Calu3 (cell line): Measurements from ENCODE around the gene RAF1. TPM values are rescaled to one million over a fixed set of nuclear protein-coding genes. Genes with fewer than 3 reads are reported as not detected.

ENCODE experiments used
- BruUV-seq: library from RNA; stranded (reverse); fragments of 400-500 nt; replicated peaks from 2 replicates; lab custom pipeline; 2021; lab: Mats Ljungman, UMichigan
- CTCF ChIA-PET: fragments of 300-600 bp; sonication (Branson Sonifier 250); formaldehyde crosslinking; loops from one replicate; lab custom pipeline; 2022; ENCODE audit warnings: antibody characterized with exemption; lab: Charles Lee
- DNase-seq: peaks from one replicate; pipeline ENCODE4 v3.0.0; 2022
- H3K27ac Mint-ChIP-seq: one replicate; pipeline ENCODE4 v1.8.0; 2022; ENCODE audit warnings: mixed read lengths; ENCODE audit not compliant: unreplicated experiment
- H3K27me3 Mint-ChIP-seq: one replicate; pipeline ENCODE4 v1.8.0; 2022; ENCODE audit warnings: mixed read lengths; ENCODE audit not compliant: unreplicated experiment
- H3K36me3 Mint-ChIP-seq: one replicate; pipeline ENCODE4 v1.8.0; 2022; ENCODE audit warnings: mild to moderate bottlenecking, moderate library complexity, mixed read lengths; ENCODE audit not compliant: insufficient read depth, unreplicated experiment
- H3K4me1 Mint-ChIP-seq: one replicate; pipeline ENCODE4 v1.8.0; 2022; ENCODE audit warnings: mild to moderate bottlenecking, low read depth, mixed read lengths; ENCODE audit not compliant: unreplicated experiment
- H3K4me3 Mint-ChIP-seq: one replicate; pipeline ENCODE4 v1.8.0; 2022; ENCODE audit warnings: mild to moderate bottlenecking, low read depth, moderate library complexity, mixed read lengths; ENCODE audit not compliant: unreplicated experiment
- H3K9me3 Mint-ChIP-seq: one replicate; pipeline ENCODE4 v1.8.0; 2022; ENCODE audit warnings: low read depth, mixed read lengths; ENCODE audit not compliant: unreplicated experiment
- intact Hi-C: fragments of 100-400 bp; cut with micrococcal nuclease; formaldehyde crosslinking; loops from one replicate; pipeline ENCODE4 v1.10.0; 2022; ENCODE audit not compliant: unreplicated experiment
- total RNA-seq: library from RNA; stranded (reverse); gene quantifications from 2 replicates; pipeline ENCODE4 v1.2.3, GENCODE V29; 2022
- TF ChIP-seq, protein P1 (sequence below): fragments of 200-600 bp; IDR thresholded peaks from one replicate; pipeline ENCODE4 v1.8.0; 2022; ENCODE audit warnings: antibody characterized with exemption; ENCODE audit not compliant: unreplicated experiment

Gene RAF1
- total RNA-seq, 1 experiment from 2014 or later, result 69.3 TPM

DNA sequence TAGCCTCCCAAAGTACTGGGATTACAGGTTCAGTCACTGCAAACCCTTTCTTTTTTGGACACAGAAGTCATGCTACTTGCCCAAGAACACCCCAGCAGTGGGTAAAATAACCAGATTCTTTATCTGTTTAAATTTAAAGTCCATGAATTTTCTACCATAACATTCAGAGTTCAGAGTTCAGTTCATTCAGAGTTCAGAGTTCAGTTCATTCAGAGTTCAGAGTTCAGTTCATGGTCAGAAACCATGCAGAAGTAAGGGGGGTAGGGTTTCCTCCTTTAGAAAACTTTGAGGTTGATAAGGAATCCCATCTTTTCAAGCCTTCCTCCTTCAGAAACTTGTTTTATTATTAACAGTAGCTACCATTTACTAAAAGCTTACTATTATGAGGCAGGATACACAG is 43.2 kb downstream of the RAF1 start:
- Mint-ChIP-seq H3K27me3 (no peaks in the 10 kb centered on the region), H3K36me3 (no peaks in the 10 kb centered on the region), H3K27ac (no peak overlapping the region), H3K4me3 (no peak overlapping the region), H3K9me3 (no peaks in the 10 kb centered on the region), H3K4me1 (peaks cover 10% of the 10 kb centered on the region)
- CTCF ChIA-PET, result no interaction called here
- no peak for DNase-seq
- intact Hi-C loops, result no loop called here
- no TSS peak for BruUV-seq
- TF ChIP-seq, protein P1, sequence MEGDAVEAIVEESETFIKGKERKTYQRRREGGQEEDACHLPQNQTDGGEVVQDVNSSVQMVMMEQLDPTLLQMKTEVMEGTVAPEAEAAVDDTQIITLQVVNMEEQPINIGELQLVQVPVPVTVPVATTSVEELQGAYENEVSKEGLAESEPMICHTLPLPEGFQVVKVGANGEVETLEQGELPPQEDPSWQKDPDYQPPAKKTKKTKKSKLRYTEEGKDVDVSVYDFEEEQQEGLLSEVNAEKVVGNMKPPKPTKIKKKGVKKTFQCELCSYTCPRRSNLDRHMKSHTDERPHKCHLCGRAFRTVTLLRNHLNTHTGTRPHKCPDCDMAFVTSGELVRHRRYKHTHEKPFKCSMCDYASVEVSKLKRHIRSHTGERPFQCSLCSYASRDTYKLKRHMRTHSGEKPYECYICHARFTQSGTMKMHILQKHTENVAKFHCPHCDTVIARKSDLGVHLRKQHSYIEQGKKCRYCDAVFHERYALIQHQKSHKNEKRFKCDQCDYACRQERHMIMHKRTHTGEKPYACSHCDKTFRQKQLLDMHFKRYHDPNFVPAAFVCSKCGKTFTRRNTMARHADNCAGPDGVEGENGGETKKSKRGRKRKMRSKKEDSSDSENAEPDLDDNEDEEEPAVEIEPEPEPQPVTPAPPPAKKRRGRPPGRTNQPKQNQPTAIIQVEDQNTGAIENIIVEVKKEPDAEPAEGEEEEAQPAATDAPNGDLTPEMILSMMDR, result no peak

GRCh38 chr3:12620305-12620704 is 43.6 kb downstream of the RAF1 start:
- Mint-ChIP-seq H3K27me3 (no peaks in the 10 kb centered on the region), H3K36me3 (no peaks in the 10 kb centered on the region), H3K9me3 (no peaks in the 10 kb centered on the region), H3K27ac (no peak overlapping the region), H3K4me3 (no peak overlapping the region), H3K4me1 (peaks cover 10% of the 10 kb centered on the region)
- intact Hi-C loops, result no loop called here
- TF ChIP-seq, protein P1, result no peak
- CTCF ChIA-PET, result no interaction called here
- no TSS peak for BruUV-seq
- no peak for DNase-seq

GRCh38 chr3:12618426-12618825 is 45.5 kb downstream of the RAF1 start:
- TF ChIP-seq, protein P1, result no peak
- no peak for DNase-seq
- H3K27ac Mint-ChIP-seq, result no peak overlapping the region
- peaks cover 5% of the 10 kb centered on the region for H3K36me3 Mint-ChIP-seq
- BruUV-seq, result no TSS peak
- intact Hi-C loops, result no loop called here
- no peaks in the 10 kb centered on the region for H3K9me3 Mint-ChIP-seq
- H3K27me3 Mint-ChIP-seq, result no peaks in the 10 kb centered on the region
- peaks cover 10% of the 10 kb centered on the region for H3K4me1 Mint-ChIP-seq
- CTCF ChIA-PET, result no interaction called here
- H3K4me3 Mint-ChIP-seq, result no peak overlapping the region

GRCh38 chr3:12615266-12615665 is 48.7 kb downstream of the RAF1 start:
- no TSS peak for BruUV-seq
- Mint-ChIP-seq H3K4me1 (no peaks in the 10 kb centered on the region), H3K27ac (no peak overlapping the region), H3K27me3 (no peaks in the 10 kb centered on the region), H3K36me3 (peaks cover 11% of the 10 kb centered on the region), H3K4me3 (no peak overlapping the region), H3K9me3 (no peaks in the 10 kb centered on the region)
- no peak for DNase-seq
- intact Hi-C loops, result no loop called here
- CTCF ChIA-PET, result interaction anchor here (0.6 kb wide), 1 partner anchor 346 kb away, joined by 4 read pairs; no protein-coding TSS in a partner anchor
- TF ChIP-seq, protein P1, result no peak
